Sigmoid colon (tissue), 3 donors: Measurements from ENCODE around the gene SPHK2.

Experiments
- POLR2A ChIP-seq, 2 donors: fragments of 450-650 bp; IDR thresholded peaks; one replicate each; pipeline ENCODE4 v1.6.1; 2016; ENCODE audit warnings: antibody characterized with exemption in 2 of 2, mild to moderate bottlenecking in 2 of 2, moderate library complexity in 2 of 2
- TF ChIP-seq, protein P1 (sequence below), 4 experiments: fragments of 450-650 bp in 3 of 4; fragments of 200-600 bp in 1 of 4; IDR thresholded peaks; one replicate each; pipeline ENCODE4 v1.5.1; 2016 to 2019; ENCODE audit warnings: antibody characterized with exemption in 4 of 4, mild to moderate bottlenecking in 3 of 4, moderate library complexity in 2 of 4

- TF ChIP-seq POLR2A (IDR thresholded peaks at IDR 0.05) = no peak
- TF ChIP-seq, protein P1, sequence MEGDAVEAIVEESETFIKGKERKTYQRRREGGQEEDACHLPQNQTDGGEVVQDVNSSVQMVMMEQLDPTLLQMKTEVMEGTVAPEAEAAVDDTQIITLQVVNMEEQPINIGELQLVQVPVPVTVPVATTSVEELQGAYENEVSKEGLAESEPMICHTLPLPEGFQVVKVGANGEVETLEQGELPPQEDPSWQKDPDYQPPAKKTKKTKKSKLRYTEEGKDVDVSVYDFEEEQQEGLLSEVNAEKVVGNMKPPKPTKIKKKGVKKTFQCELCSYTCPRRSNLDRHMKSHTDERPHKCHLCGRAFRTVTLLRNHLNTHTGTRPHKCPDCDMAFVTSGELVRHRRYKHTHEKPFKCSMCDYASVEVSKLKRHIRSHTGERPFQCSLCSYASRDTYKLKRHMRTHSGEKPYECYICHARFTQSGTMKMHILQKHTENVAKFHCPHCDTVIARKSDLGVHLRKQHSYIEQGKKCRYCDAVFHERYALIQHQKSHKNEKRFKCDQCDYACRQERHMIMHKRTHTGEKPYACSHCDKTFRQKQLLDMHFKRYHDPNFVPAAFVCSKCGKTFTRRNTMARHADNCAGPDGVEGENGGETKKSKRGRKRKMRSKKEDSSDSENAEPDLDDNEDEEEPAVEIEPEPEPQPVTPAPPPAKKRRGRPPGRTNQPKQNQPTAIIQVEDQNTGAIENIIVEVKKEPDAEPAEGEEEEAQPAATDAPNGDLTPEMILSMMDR (IDR thresholded peaks at IDR 0.05) = no peak
These were observed 47.7 kb upstream of the SPHK2 start for GRCh38 chr19:48571378-48572162.
